HepG2 (cell line): ENCODE data around the gene CSKMT. TPM values are rescaled to one million over a fixed set of nuclear protein-coding genes. Genes with fewer than 3 reads are reported as not detected.

Experiments used
- ARHGAP35 ChIP-seq: sonication (generic); formaldehyde crosslinking; IDR thresholded peaks from 2 replicates; pipeline ENCODE4 v1.9.0; 2022; ENCODE audit warnings: mild to moderate bottlenecking, inconsistent platforms, moderate library complexity, missing genetic modification reagents, borderline replicate concordance
- CSRNP1 ChIP-seq: sonication (generic); formaldehyde crosslinking; IDR thresholded peaks from 2 replicates; pipeline ENCODE4 v1.8.1; 2023; ENCODE audit warnings: mild to moderate bottlenecking, missing genetic modification reagents
- MEIS2 ChIP-seq: sonication (generic); formaldehyde crosslinking; IDR thresholded peaks from 2 replicates; pipeline ENCODE4 v1.9.0; 2021; ENCODE audit warnings: mild to moderate bottlenecking, missing genetic modification reagents
- MZF1 ChIP-seq: sonication (generic); formaldehyde crosslinking; IDR thresholded peaks from 2 replicates; pipeline ENCODE4 v1.8.1; 2023; ENCODE audit warnings: mild to moderate bottlenecking, missing genetic modification reagents, borderline replicate concordance
- RBAK ChIP-seq: sonication (generic); formaldehyde crosslinking; IDR thresholded peaks from 2 replicates; pipeline ENCODE4 v1.5.1; 2020; ENCODE audit warnings: mild to moderate bottlenecking, missing genetic modification reagents
- SETDB1 ChIP-seq: sonication (generic); formaldehyde crosslinking; IDR thresholded peaks from 2 replicates; pipeline ENCODE4 v1.5.1; 2020; ENCODE audit warnings: missing genetic modification reagents, mild to moderate bottlenecking, borderline replicate concordance
- SMC3 ChIP-seq: IDR thresholded peaks from 2 replicates; pipeline ENCODE4 v1.6.1; 2011; ENCODE audit warnings: low read length, improper control_type of control experiment
- TBX2 ChIP-seq: sonication (generic); formaldehyde crosslinking; IDR thresholded peaks from 2 replicates; pipeline ENCODE4 v1.5.0; 2020; ENCODE audit warnings: missing genetic modification reagents, mild to moderate bottlenecking, borderline replicate concordance
- ZMYM4 ChIP-seq: sonication (generic); formaldehyde crosslinking; IDR thresholded peaks from 2 replicates; pipeline ENCODE4 v1.8.1; 2023; ENCODE audit warnings: mild to moderate bottlenecking, missing genetic modification reagents
- polyA plus RNA-seq, 8 experiments: library from polyadenylated mRNA; depleted of rRNA in 3 of 8; stranded (reverse) in 7 of 8; unstranded in 1 of 8; fragments of >200 nt; fragmentation: Illumina TruSeq in 4 of 8; extraction: Trizol in 4 of 8; gene quantifications; 2 replicates each; pipeline versions ENCODE4 v1.2.1 to v1.2.3, GENCODE V29; 2011 to 2016; ENCODE audit warnings: low read depth in 4 of 8, missing spikeins in 1 of 8, mixed read lengths in 1 of 8; ENCODE audit not compliant: insufficient read depth in 1 of 8
- total RNA-seq, 5 experiments: library from RNA; depleted of rRNA; stranded (reverse); fragments of >200 nt; fragmentation: Illumina TruSeq; extraction: Trizol; gene quantifications; 2 replicates each; pipeline ENCODE4 v1.2.3, GENCODE V29; 2016; ENCODE audit warnings: low read depth in 1 of 5
- TF ChIP-seq, protein P1 (sequence below): sonication (generic); formaldehyde crosslinking; conservative IDR thresholded peaks from 2 replicates; pipeline ENCODE4 v1.4.0; 2020; ENCODE audit warnings: missing genetic modification reagents
- TF ChIP-seq, protein P2 (sequence below): sonication (generic); formaldehyde crosslinking; IDR thresholded peaks from 2 replicates; pipeline ENCODE4 v1.8.0; 2022; ENCODE audit warnings: mild to moderate bottlenecking, missing genetic modification reagents, moderate library complexity
- TF ChIP-seq, protein P3 (sequence below): sonication (generic); formaldehyde crosslinking; IDR thresholded peaks from 2 replicates; pipeline ENCODE4 v1.4.0; 2020; ENCODE audit warnings: mild to moderate bottlenecking, missing genetic modification reagents

The CSKMT gene
- total and polyA plus RNA-seq, 2 of the 13 experiments (the other 11 are each of a cell fraction or from before 2014, with no cell fraction given), result 7.6 to 31.8 TPM

- TF ChIP-seq, protein P1, sequence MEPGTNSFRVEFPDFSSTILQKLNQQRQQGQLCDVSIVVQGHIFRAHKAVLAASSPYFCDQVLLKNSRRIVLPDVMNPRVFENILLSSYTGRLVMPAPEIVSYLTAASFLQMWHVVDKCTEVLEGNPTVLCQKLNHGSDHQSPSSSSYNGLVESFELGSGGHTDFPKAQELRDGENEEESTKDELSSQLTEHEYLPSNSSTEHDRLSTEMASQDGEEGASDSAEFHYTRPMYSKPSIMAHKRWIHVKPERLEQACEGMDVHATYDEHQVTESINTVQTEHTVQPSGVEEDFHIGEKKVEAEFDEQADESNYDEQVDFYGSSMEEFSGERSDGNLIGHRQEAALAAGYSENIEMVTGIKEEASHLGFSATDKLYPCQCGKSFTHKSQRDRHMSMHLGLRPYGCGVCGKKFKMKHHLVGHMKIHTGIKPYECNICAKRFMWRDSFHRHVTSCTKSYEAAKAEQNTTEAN (CRISPR knock-in tag), result no peak
- no peak for TF ChIP-seq CSRNP1
- TF ChIP-seq SETDB1 (CRISPR knock-in tag), result no peak
- 0 out of 2 replicates have a peak, but pooled peaks have one; percentile 26 for TF ChIP-seq TBX2
- no peak for TF ChIP-seq SMC3
- TF ChIP-seq ZMYM4 (CRISPR knock-in tag), result no peak
- TF ChIP-seq MZF1, result no peak
- TF ChIP-seq, protein P2, sequence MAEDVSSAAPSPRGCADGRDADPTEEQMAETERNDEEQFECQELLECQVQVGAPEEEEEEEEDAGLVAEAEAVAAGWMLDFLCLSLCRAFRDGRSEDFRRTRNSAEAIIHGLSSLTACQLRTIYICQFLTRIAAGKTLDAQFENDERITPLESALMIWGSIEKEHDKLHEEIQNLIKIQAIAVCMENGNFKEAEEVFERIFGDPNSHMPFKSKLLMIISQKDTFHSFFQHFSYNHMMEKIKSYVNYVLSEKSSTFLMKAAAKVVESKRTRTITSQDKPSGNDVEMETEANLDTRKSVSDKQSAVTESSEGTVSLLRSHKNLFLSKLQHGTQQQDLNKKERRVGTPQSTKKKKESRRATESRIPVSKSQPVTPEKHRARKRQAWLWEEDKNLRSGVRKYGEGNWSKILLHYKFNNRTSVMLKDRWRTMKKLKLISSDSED (CRISPR knock-in tag), result no peak
- TF ChIP-seq RBAK (CRISPR knock-in tag), result no peak
- no peak for TF ChIP-seq MEIS2 (CRISPR knock-in tag)
- TF ChIP-seq ARHGAP35 (CRISPR knock-in tag), result no peak
- TF ChIP-seq, protein P3, sequence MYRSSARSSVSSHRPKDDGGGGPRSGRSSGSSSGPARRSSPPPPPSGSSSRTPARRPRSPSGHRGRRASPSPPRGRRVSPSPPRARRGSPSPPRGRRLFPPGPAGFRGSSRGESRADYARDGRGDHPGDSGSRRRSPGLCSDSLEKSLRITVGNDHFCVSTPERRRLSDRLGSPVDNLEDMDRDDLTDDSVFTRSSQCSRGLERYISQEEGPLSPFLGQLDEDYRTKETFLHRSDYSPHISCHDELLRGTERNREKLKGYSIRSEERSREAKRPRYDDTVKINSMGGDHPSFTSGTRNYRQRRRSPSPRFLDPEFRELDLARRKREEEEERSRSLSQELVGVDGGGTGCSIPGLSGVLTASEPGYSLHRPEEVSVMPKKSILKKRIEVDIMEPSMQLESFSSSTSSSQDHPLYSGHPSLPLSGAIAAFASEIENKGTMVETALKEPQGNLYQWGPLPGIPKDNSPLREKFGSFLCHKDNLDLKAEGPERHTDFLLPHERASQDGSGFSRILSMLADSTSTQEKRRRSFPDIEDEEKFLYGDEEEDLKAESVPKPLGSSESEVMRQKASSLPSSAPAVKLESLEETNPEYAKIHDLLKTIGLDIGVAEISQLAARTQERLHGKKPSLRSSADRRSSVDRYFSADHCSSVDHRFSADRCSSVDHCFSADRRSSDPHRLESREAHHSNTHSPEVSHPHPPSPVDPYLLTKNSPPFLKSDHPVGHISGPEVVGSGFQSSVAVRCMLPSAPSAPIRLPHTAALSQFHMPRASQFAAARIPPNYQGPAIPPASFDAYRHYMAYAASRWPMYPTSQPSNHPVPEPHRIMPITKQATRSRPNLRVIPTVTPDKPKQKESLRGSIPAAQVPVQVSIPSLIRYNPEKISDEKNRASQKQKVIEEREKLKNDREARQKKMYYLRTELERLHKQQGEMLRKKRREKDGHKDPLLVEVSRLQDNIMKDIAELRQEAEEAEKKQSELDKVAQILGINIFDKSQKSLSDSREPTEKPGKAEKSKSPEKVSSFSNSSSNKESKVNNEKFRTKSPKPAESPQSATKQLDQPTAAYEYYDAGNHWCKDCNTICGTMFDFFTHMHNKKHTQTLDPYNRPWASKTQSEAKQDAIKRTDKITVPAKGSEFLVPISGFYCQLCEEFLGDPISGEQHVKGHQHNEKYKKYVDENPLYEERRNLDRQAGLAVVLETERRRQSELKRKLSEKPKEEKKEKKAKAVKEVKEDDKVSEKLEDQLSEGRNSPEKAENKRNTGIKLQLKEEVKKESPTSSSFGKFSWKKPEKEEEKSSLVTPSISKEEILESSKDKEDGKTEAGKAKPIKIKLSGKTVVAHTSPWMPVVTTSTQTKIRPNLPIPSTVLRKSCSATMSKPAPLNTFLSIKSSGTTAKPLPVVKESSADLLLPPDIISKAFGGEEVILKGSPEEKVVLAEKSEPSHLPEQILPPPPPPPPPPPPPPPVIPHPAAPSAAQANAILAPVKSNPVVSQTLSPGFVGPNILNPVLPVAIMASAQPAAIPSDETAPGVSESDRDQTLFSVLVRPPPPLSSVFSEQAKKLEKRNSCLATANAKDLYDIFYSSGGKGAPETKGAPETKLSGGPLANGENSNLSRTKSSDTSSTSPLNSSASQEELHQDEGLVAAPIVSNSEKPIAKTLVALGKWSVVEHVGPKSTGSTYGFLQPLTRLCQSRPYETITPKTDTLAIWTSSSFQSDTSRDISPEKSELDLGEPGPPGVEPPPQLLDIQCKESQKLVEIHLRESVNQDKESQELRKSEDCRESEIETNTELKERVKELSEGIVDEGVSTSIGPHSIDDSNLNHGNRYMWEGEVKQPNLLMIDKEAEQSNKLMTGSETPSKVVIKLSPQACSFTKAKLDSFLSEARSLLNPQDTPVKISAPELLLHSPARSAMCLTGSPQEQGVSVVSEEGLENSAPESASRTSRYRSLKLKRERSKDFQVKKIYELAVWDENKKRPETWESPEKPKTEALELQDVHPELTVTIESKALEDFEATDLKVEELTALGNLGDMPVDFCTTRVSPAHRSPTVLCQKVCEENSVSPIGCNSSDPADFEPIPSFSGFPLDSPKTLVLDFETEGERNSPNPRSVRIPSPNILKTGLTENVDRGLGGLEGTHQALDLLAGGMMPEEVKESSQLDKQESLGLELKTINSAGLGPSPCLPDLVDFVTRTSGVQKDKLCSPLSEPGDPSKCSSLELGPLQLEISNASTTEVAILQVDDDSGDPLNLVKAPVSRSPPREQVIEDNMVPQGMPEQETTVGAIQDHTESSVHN (CRISPR knock-in tag), result 0 out of 2 replicates have a peak, but pooled peaks have one; percentile 33
Observed at GRCh38 chr11:62705880-62706849, 41.1 kb downstream of the CSKMT start (continued).
